DOHH2 (cell line): ENCODE results near the gene NYAP1.
"Not testable (repeated sequence)": the region's sequence is repeated elsewhere in the genome, so short reads cannot be mapped to it uniquely, and the experiment has no call there.

ENCODE experiments used
- H3F3A ChIP-seq: fragments of 200-600 bp; sonication (generic), shearing (Covaris generic); 2 replicates; pipeline ENCODE4 v1.6.0; 2016; ENCODE audit warnings: antibody characterized with exemption, mild to moderate bottlenecking; ENCODE audit not compliant: control insufficient read depth, insufficient read depth
- H3K27ac ChIP-seq: fragments of 200-600 bp; sonication (generic); 2 replicates; pipeline ENCODE4 v1.5.1; 2014; ENCODE audit warnings: low read depth, mild to moderate bottlenecking, low read length, moderate library complexity
- H3K27me3 ChIP-seq: fragments of 200-600 bp; sonication (generic); 2 replicates; pipeline ENCODE4 v1.6.1; 2014; ENCODE audit warnings: mild to moderate bottlenecking, low read length, mixed read lengths; ENCODE audit not compliant: control insufficient read depth
- H3K36me3 ChIP-seq: fragments of 200-600 bp; sonication (generic); 2 replicates; pipeline ENCODE4 v1.6.1; 2014; ENCODE audit warnings: mild to moderate bottlenecking, low read length, moderate library complexity, mixed read lengths; ENCODE audit not compliant: control insufficient read depth
- H3K4me1 ChIP-seq: fragments of 200-600 bp; sonication (generic); 2 replicates; pipeline ENCODE4 v1.6.1; 2014; ENCODE audit warnings: mild to moderate bottlenecking, low read length, mixed read lengths; ENCODE audit not compliant: control insufficient read depth
- H3K4me2 ChIP-seq: fragments of 200-600 bp; sonication (generic); 2 replicates; pipeline ENCODE4 v1.6.0; 2014; ENCODE audit warnings: mild to moderate bottlenecking, low read length, moderate library complexity
- H3K4me3 ChIP-seq: fragments of 200-600 bp; sonication (generic); 2 replicates; pipeline ENCODE4 v1.5.1; 2014; ENCODE audit warnings: mild to moderate bottlenecking, low read length, mixed read lengths
- H3K79me2 ChIP-seq: fragments of 200-600 bp; sonication (generic); 2 replicates; pipeline ENCODE4 v1.6.1; 2014; ENCODE audit warnings: mild to moderate bottlenecking, low read length, mixed read lengths; ENCODE audit not compliant: control insufficient read depth
- H3K9me2 ChIP-seq: fragments of 200-600 bp; sonication (generic); replicated peaks from 2 replicates; pipeline ENCODE4 v1.6.1; 2014; ENCODE audit warnings: mild to moderate bottlenecking, low read length, mixed read lengths; ENCODE audit not compliant: control insufficient read depth
- H3K9me3 ChIP-seq: fragments of 200-600 bp; sonication (generic); 2 replicates; pipeline ENCODE4 v1.6.1; 2014; ENCODE audit warnings: antibody characterized with exemption, low read length, mixed read lengths; ENCODE audit not compliant: control insufficient read depth, insufficient read depth
- H4K20me1 ChIP-seq: fragments of 200-600 bp; sonication (generic); 2 replicates; pipeline ENCODE4 v1.6.0; 2014; ENCODE audit warnings: low read depth, mild to moderate bottlenecking, antibody characterized with exemption, low read length, moderate library complexity; ENCODE audit not compliant: control insufficient read depth, insufficient read depth
- EZH2phosphoT487 ChIP-seq: fragments of 200-600 bp; sonication (generic); IDR thresholded peaks from 2 replicates; pipeline ENCODE4 v1.6.1; 2017; ENCODE audit warnings: borderline replicate concordance, mild to moderate bottlenecking, antibody characterized with exemption, low read length, moderate library complexity, mixed read lengths
- TF ChIP-seq, protein P1 (sequence below): fragments of 200-600 bp; sonication (generic); IDR thresholded peaks from one replicate; pipeline ENCODE4 v1.5.1; 2014; ENCODE audit warnings: antibody characterized with exemption, mild to moderate bottlenecking, low read depth, low read length; ENCODE audit not compliant: poor library complexity, severe bottlenecking

Gene NYAP1

GRCh38 chr7:100532165-100533022 is 48.7 kb downstream of the NYAP1 start:
- H4K20me1 ChIP-seq: no peaks in the 10 kb centered on the region
- H3K27me3 ChIP-seq: peaks cover 36% of the 10 kb centered on the region
- TF ChIP-seq, protein P1, sequence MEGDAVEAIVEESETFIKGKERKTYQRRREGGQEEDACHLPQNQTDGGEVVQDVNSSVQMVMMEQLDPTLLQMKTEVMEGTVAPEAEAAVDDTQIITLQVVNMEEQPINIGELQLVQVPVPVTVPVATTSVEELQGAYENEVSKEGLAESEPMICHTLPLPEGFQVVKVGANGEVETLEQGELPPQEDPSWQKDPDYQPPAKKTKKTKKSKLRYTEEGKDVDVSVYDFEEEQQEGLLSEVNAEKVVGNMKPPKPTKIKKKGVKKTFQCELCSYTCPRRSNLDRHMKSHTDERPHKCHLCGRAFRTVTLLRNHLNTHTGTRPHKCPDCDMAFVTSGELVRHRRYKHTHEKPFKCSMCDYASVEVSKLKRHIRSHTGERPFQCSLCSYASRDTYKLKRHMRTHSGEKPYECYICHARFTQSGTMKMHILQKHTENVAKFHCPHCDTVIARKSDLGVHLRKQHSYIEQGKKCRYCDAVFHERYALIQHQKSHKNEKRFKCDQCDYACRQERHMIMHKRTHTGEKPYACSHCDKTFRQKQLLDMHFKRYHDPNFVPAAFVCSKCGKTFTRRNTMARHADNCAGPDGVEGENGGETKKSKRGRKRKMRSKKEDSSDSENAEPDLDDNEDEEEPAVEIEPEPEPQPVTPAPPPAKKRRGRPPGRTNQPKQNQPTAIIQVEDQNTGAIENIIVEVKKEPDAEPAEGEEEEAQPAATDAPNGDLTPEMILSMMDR: no peak
- no peak for TF ChIP-seq EZH2phosphoT487
- H3K36me3 ChIP-seq: no peaks in the 10 kb centered on the region
- peaks cover under 1% of the 10 kb centered on the region; the same call in 1 of the 2 replicates for H3K4me1 ChIP-seq
- no peaks in the 10 kb centered on the region for H3K9me2 ChIP-seq
- no peaks in the 10 kb centered on the region for H3F3A ChIP-seq
- no peaks in the 10 kb centered on the region for H3K9me3 ChIP-seq
- no peak overlapping the region for H3K27ac ChIP-seq
- H3K79me2 ChIP-seq: no peaks in the 10 kb centered on the region
- H3K4me3 ChIP-seq: no peak overlapping the region
- H3K4me2 ChIP-seq: no peak overlapping the region

- H3K4me2 ChIP-seq, H3K4me3 ChIP-seq, H3K9me3 ChIP-seq, H3K9me2 ChIP-seq, H3K27ac ChIP-seq, H4K20me1 ChIP-seq, H3F3A ChIP-seq, H3K36me3 ChIP-seq: not testable (repeated sequence)
- Histone ChIP-seq H3K27me3 (peaks cover 21% of the 10 kb centered on the region), H3K79me2 (peaks cover 14% of the 10 kb centered on the region), H3K4me1 (peaks cover 14% of the 10 kb centered on the region)
Measured at GRCh38 chr7:100535982-100536381, 52.3 kb downstream of the NYAP1 start.

GRCh38 chr7:100536695-100537094 is 53.0 kb downstream of the NYAP1 start:
- not testable (repeated sequence) for H3K9me2 ChIP-seq, H3K27ac ChIP-seq, H3K36me3 ChIP-seq, H3K9me3 ChIP-seq, H3F3A ChIP-seq, H3K4me3 ChIP-seq, H4K20me1 ChIP-seq, H3K4me2 ChIP-seq
- Histone ChIP-seq H3K4me1 (peaks cover 14% of the 10 kb centered on the region), H3K79me2 (peaks cover 20% of the 10 kb centered on the region), H3K27me3 (peaks cover 16% of the 10 kb centered on the region)

DNA sequence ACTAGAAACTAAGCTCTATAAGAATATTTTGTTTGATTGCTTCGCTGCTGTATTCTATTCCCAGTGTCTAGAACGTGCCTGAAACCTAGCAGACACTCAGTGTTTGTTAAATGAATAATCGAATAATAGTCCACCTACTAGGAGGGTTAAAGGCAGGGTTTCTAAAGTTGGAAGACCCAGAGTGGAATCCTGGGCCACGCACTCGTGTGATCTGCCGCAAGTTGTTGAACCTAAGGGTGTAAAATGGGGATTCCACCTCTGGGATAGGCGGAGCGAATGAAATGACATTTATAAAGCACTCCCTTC is 54.6 kb downstream of the NYAP1 start:
- Histone ChIP-seq H3K4me1 (peaks cover 24% of the 10 kb centered on the region), H3F3A (no peaks in the 10 kb centered on the region), H4K20me1 (no peaks in the 10 kb centered on the region), H3K79me2 (peaks cover 30% of the 10 kb centered on the region), H3K9me2 (no peaks in the 10 kb centered on the region), H3K4me3 (peak overlapping the region; percentile 73), H3K4me2 (peak overlapping the region; percentile 82), H3K36me3 (no peaks in the 10 kb centered on the region), H3K27ac (peak overlapping the region; percentile 28), H3K27me3 (peaks cover 2% of the 10 kb centered on the region; the same call in 1 of the 2 replicates), H3K9me3 (no peaks in the 10 kb centered on the region)
- no peak for TF ChIP-seq EZH2phosphoT487
- TF ChIP-seq, protein P1: no peak
